ENCODE data around the gene AHCYL1.

- TF ChIP-seq CTCF (IDR thresholded peaks at IDR 0.05; ENCODE audit: low read depth, low read length, missing input control) (no peak), REST (IDR thresholded peaks at IDR 0.05) (no peak), MAX (IDR thresholded peaks at IDR 0.05) (no peak), YY1 (IDR thresholded peaks at IDR 0.05) (no peak), ZBTB33 (IDR thresholded peaks at IDR 0.05) (no peak), TAF1 (conservative IDR thresholded peaks at IDR 0.05) (no peak), EGR1 (IDR thresholded peaks at IDR 0.05; ENCODE audit: low read depth in 2 of 2) (no peak), RAD21 (IDR thresholded peaks at IDR 0.05) (no peak), SP1 (IDR thresholded peaks at IDR 0.05) (no peak)
These were observed 8.8 kb upstream of the AHCYL1 start for GRCh38 chr1:109975718-109976117.
